Measurements from ENCODE around the gene MINDY2. TPM values are rescaled to one million over a fixed set of nuclear protein-coding genes. Genes with fewer than 3 reads are reported as not detected.
"Not testable (repeated sequence)": the region's sequence is repeated elsewhere in the genome, so short reads cannot be mapped to it uniquely, and the experiment has no call there.

Gene MINDY2
- total RNA-seq, 1 donor from 2014 or later: 25.0 TPM

- Mint-ChIP-seq H3K27ac (no peak overlapping the region), H3K36me3 (peaks cover 46% of the 10 kb centered on the region), H3K9me3 (no peaks in the 10 kb centered on the region), H3K4me3 (no peak overlapping the region), H3K27me3 (ENCODE audit: insufficient read depth, low read depth) (no peaks in the 10 kb centered on the region), H3K4me1 (no peaks in the 10 kb centered on the region)
- H3K36me3 ChIP-seq: peaks cover 18% of the 10 kb centered on the region
- H3K4me3 ChIP-seq: no peak overlapping the region
- peaks cover 3% of the 10 kb centered on the region for H3F3A ChIP-seq (ENCODE audit: low read depth)
- H3K79me2 ChIP-seq (ENCODE audit: low read depth): no peaks in the 10 kb centered on the region
- H3K4me1 ChIP-seq: no peaks in the 10 kb centered on the region
- no peak for DNase-seq (ENCODE audit: low spot score)
- H3K9me3 ChIP-seq (ENCODE audit: low read depth): no peaks in the 10 kb centered on the region
- no peak overlapping the region for H3K9ac ChIP-seq
- H4K20me1 ChIP-seq (ENCODE audit: low read depth): no peaks in the 10 kb centered on the region
- H2AFZ ChIP-seq (replicated peaks): no peak overlapping the region
- H3K27me3 ChIP-seq: no peaks in the 10 kb centered on the region
- H3K27ac ChIP-seq: no peak overlapping the region
- TF ChIP-seq CTCF (IDR thresholded peaks at IDR 0.05) (no peak), EZH2 (IDR thresholded peaks at IDR 0.05) (no peak), EZH2phosphoT487 (IDR thresholded peaks at IDR 0.05) (no peak)
- H3K4me2 ChIP-seq: no peak overlapping the region
Observed at GRCh38 chr15:58877999-58878825, 107.1 kb downstream of the MINDY2 start.

DNA sequence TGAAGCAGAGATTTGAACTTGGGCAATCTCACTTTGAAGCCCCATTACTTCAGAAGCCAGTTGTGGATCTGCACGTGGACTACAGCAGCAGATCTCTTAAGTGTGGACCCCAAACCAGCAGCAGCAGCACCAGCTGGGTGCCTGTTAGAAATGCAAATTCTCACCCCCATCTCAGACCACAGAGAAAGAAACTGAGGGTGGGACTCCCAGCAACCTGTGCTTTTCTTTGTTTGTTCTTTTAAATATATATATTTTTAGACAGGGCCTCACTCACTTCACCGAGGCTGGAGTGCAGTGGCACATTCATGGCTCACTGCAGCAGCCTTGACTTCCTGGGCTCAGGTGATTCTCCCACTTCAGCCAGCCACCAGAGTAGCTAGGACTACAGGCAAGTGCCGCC, 109.2 kb downstream of the MINDY2 start:
- no peak overlapping the region for H2AFZ ChIP-seq (replicated peaks)
- H3K79me2 ChIP-seq (ENCODE audit: low read depth): no peaks in the 10 kb centered on the region
- no peak overlapping the region for H3K4me3 ChIP-seq
- H3K9me3 ChIP-seq (ENCODE audit: low read depth): no peaks in the 10 kb centered on the region
- no peaks in the 10 kb centered on the region for H3K4me1 ChIP-seq
- H3K9me3 Mint-ChIP-seq: no peaks in the 10 kb centered on the region
- H3K36me3 Mint-ChIP-seq: peaks cover 59% of the 10 kb centered on the region
- H3K9ac ChIP-seq: no peak overlapping the region
- no peaks in the 10 kb centered on the region for H3K27me3 ChIP-seq
- no peaks in the 10 kb centered on the region for H3K27me3 Mint-ChIP-seq (ENCODE audit: insufficient read depth, low read depth)
- no peak overlapping the region for H3K4me3 Mint-ChIP-seq
- H4K20me1 ChIP-seq (ENCODE audit: low read depth): no peaks in the 10 kb centered on the region
- no peaks in the 10 kb centered on the region for H3K4me1 Mint-ChIP-seq
- no peak for DNase-seq (ENCODE audit: low spot score)
- H3K27ac Mint-ChIP-seq: no peak overlapping the region
- no peak overlapping the region for H3K4me2 ChIP-seq
- H3F3A ChIP-seq (ENCODE audit: low read depth): peaks cover 3% of the 10 kb centered on the region
- no peak overlapping the region for H3K27ac ChIP-seq
- TF ChIP-seq EZH2 (IDR thresholded peaks at IDR 0.05) (no peak), EZH2phosphoT487 (IDR thresholded peaks at IDR 0.05) (no peak), CTCF (IDR thresholded peaks at IDR 0.05) (no peak)
- H3K36me3 ChIP-seq: peaks cover 24% of the 10 kb centered on the region

- H3F3A ChIP-seq (ENCODE audit: low read depth): peaks cover 1% of the 10 kb centered on the region
- no peaks in the 10 kb centered on the region for H3K27me3 ChIP-seq
- no peak overlapping the region for H3K27ac Mint-ChIP-seq
- H3K4me1 ChIP-seq: no peaks in the 10 kb centered on the region
- H3K4me1 Mint-ChIP-seq: no peaks in the 10 kb centered on the region
- H3K4me3 ChIP-seq: no peak overlapping the region
- H3K27ac ChIP-seq: no peak overlapping the region
- no peak overlapping the region for H3K9ac ChIP-seq
- H3K79me2 ChIP-seq (ENCODE audit: low read depth): no peaks in the 10 kb centered on the region
- no peak overlapping the region for H3K4me3 Mint-ChIP-seq
- peaks cover 31% of the 10 kb centered on the region for H3K36me3 ChIP-seq
- H3K4me2 ChIP-seq: no peak overlapping the region
- no peak overlapping the region for H2AFZ ChIP-seq (replicated peaks)
- no peaks in the 10 kb centered on the region for H3K9me3 Mint-ChIP-seq
- no peaks in the 10 kb centered on the region for H3K27me3 Mint-ChIP-seq (ENCODE audit: insufficient read depth, low read depth)
- no peaks in the 10 kb centered on the region for H4K20me1 ChIP-seq (ENCODE audit: low read depth)
- no peak for TF ChIP-seq EZH2phosphoT487 (IDR thresholded peaks at IDR 0.05)
- TF ChIP-seq EZH2 (IDR thresholded peaks at IDR 0.05): no peak
- no peak for TF ChIP-seq CTCF (IDR thresholded peaks at IDR 0.05)
- H3K36me3 Mint-ChIP-seq: peaks cover 57% of the 10 kb centered on the region
- no peak for DNase-seq (ENCODE audit: low spot score)
- H3K9me3 ChIP-seq (ENCODE audit: low read depth): no peaks in the 10 kb centered on the region
Observed at GRCh38 chr15:58882243-58882642, 111.1 kb downstream of the MINDY2 start.

GRCh38 chr15:58883926-58884325, 112.8 kb downstream of the MINDY2 start:
- peaks cover 39% of the 10 kb centered on the region for H3K36me3 ChIP-seq
- H3K9ac ChIP-seq; H3K27ac Mint-ChIP-seq; H3K27ac ChIP-seq; H3K9me3 Mint-ChIP-seq; DNase-seq (ENCODE audit: low spot score); H2AFZ ChIP-seq (replicated peaks); H4K20me1 ChIP-seq (ENCODE audit: low read depth); H3K4me3 Mint-ChIP-seq; H3K4me1 ChIP-seq; H3K4me3 ChIP-seq; H3F3A ChIP-seq (ENCODE audit: low read depth); H3K4me1 Mint-ChIP-seq; H3K9me3 ChIP-seq (ENCODE audit: low read depth); H3K27me3 ChIP-seq; H3K4me2 ChIP-seq; H3K27me3 Mint-ChIP-seq (ENCODE audit: insufficient read depth, low read depth); H3K79me2 ChIP-seq (ENCODE audit: low read depth): not testable (repeated sequence)
- peaks cover 59% of the 10 kb centered on the region for H3K36me3 Mint-ChIP-seq

All from neural progenitor cell (in vitro differentiated cells).